Neural progenitor cell (in vitro differentiated cells): Measurements from ENCODE around the gene ANKDD1B.

Experiments used
- CTCF ChIP-seq: fragments of 200-600 bp; sonication (generic); IDR thresholded peaks from 2 replicates; pipeline ENCODE4 v1.5.1; 2017; ENCODE audit warnings: antibody characterized with exemption, mild to moderate bottlenecking
- EZH2 ChIP-seq: fragments of 200-600 bp; sonication (generic); IDR thresholded peaks from 2 replicates; pipeline ENCODE4 v1.6.1; 2017; ENCODE audit warnings: antibody characterized with exemption, mild to moderate bottlenecking, moderate library complexity
- EZH2phosphoT487 ChIP-seq: fragments of 200-600 bp; sonication (generic); IDR thresholded peaks from 2 replicates; pipeline ENCODE4 v1.6.1; 2017; ENCODE audit warnings: antibody characterized with exemption

GRCh38 chr5:75664979-75665378 lies 53.7 kb downstream of the ANKDD1B start:
- TF ChIP-seq CTCF: no peak
- no peak for TF ChIP-seq EZH2phosphoT487
- TF ChIP-seq EZH2: no peak
